CD14-positive monocyte (primary cell): ENCODE results near the gene NFYC. TPM values are rescaled to one million over a fixed set of nuclear protein-coding genes. Genes with fewer than 3 reads are reported as not detected.

ENCODE experiments used
- DNase-seq, 3 donors: peaks; one replicate each; pipeline ENCODE4 v3.0.0-alpha.2; 2011 to 2022
- H2AFZ ChIP-seq: 2 replicates; pipeline ENCODE4 v1.6.0; 2012; ENCODE audit warnings: mild to moderate bottlenecking, low read depth, low read length, inconsistent platforms; ENCODE audit not compliant: insufficient read depth, poor library complexity, severe bottlenecking
- H3K27ac ChIP-seq, 2 donors: 1 replicate in 1 of 2; 2 replicates in 1 of 2; pipeline ENCODE4 v1.5.1; 2012 to 2013; ENCODE audit warnings: low read length in 2 of 2, control low read depth in 1 of 2, inconsistent platforms in 1 of 2, low read depth in 1 of 2, mild to moderate bottlenecking in 1 of 2
- H3K27me3 ChIP-seq, 2 donors: one replicate each; pipeline versions ENCODE4 v1.6.0 to v1.6.1; 2011 to 2013; ENCODE audit warnings: low read length in 2 of 2; ENCODE audit not compliant: control insufficient read depth in 2 of 2, insufficient read depth in 2 of 2
- H3K36me3 ChIP-seq, 2 donors: replicated peaks in 1 of 2; 1 replicate in 1 of 2; 2 replicates in 1 of 2; pipeline versions ENCODE4 v1.5.1 to v1.6.1; 2012 to 2013; ENCODE audit warnings: low read length in 2 of 2, control low read depth in 1 of 2, inconsistent platforms in 1 of 2, mild to moderate bottlenecking in 1 of 2; ENCODE audit not compliant: insufficient read depth in 2 of 2, control insufficient read depth in 1 of 2
- H3K4me1 ChIP-seq, 2 donors: 1 replicate in 1 of 2; 2 replicates in 1 of 2; pipeline versions ENCODE4 v1.5.1 to v1.6.1; 2012 to 2013; ENCODE audit warnings: low read length in 2 of 2, control low read depth in 1 of 2, inconsistent platforms in 1 of 2, mild to moderate bottlenecking in 1 of 2, moderate library complexity in 1 of 2; ENCODE audit not compliant: insufficient read depth in 2 of 2, control insufficient read depth in 1 of 2
- H3K4me2 ChIP-seq: replicated peaks from 2 replicates; pipeline ENCODE3; 2012; ENCODE audit warnings: low read length, moderate library complexity, mild to moderate bottlenecking; ENCODE audit not compliant: poor library complexity, severe bottlenecking; ENCODE audit errors: extremely low read depth
- H3K4me3 ChIP-seq, 3 experiments: fragments of 200-600 bp in 1 of 3; sonication (generic) in 1 of 3; replicated peaks in 1 of 3; 1 replicate in 2 of 3; 2 replicates in 1 of 3; pipeline ENCODE4 v1.5.1; 2011 to 2013; ENCODE audit warnings: low read length in 3 of 3, mild to moderate bottlenecking in 3 of 3, control low read depth in 2 of 3, low read depth in 2 of 3, inconsistent platforms in 1 of 3, moderate library complexity in 1 of 3
- H3K79me2 ChIP-seq: 2 replicates; pipeline ENCODE4 v1.6.0; 2012; ENCODE audit warnings: mild to moderate bottlenecking, control low read depth, inconsistent platforms, low read length, moderate library complexity; ENCODE audit not compliant: insufficient read depth
- H3K9ac ChIP-seq: 2 replicates; pipeline ENCODE4 v1.6.0; 2017; ENCODE audit warnings: low read length, mild to moderate bottlenecking; ENCODE audit not compliant: insufficient read depth, poor library complexity, severe bottlenecking
- H3K9me3 ChIP-seq, 2 donors: replicated peaks in 1 of 2; 1 replicate in 1 of 2; 2 replicates in 1 of 2; pipeline versions ENCODE4 v1.5.1 to v1.6.1; 2012 to 2013; ENCODE audit warnings: low read length in 2 of 2, control low read depth in 1 of 2; ENCODE audit not compliant: control insufficient read depth in 1 of 2, insufficient read depth in 1 of 2
- H4K20me1 ChIP-seq: 2 replicates; pipeline ENCODE4 v1.6.0; 2012; ENCODE audit warnings: mild to moderate bottlenecking, low read length, control low read depth, moderate library complexity; ENCODE audit not compliant: insufficient read depth
- H3K27ac Mint-ChIP-seq, 7 donors: one replicate each; pipeline ENCODE4 v1.8.0; 2020; ENCODE audit warnings: mild to moderate bottlenecking in 7 of 7, mixed read lengths in 7 of 7, moderate library complexity in 6 of 7, inconsistent platforms in 2 of 7
- H3K27me3 Mint-ChIP-seq, 3 donors: one replicate each; pipeline ENCODE4 v1.8.0; 2021 to 2022; ENCODE audit warnings: low read depth in 3 of 3, mild to moderate bottlenecking in 3 of 3, mixed read lengths in 3 of 3, moderate library complexity in 3 of 3, inconsistent platforms in 1 of 3
- H3K36me3 Mint-ChIP-seq, 2 donors: one replicate each; pipeline ENCODE4 v1.8.0; 2020; ENCODE audit warnings: mixed read lengths in 2 of 2, inconsistent platforms in 1 of 2, mild to moderate bottlenecking in 1 of 2
- H3K4me1 Mint-ChIP-seq: one replicate; pipeline ENCODE4 v1.8.0; 2020; ENCODE audit warnings: mild to moderate bottlenecking, mixed read lengths
- H3K4me3 Mint-ChIP-seq, 2 donors: one replicate each; pipeline ENCODE4 v1.8.0; 2020; ENCODE audit warnings: mild to moderate bottlenecking in 2 of 2, mixed read lengths in 2 of 2, moderate library complexity in 1 of 2
- H3K9me3 Mint-ChIP-seq, 7 donors: one replicate each; pipeline ENCODE4 v1.8.0; 2020 to 2022; ENCODE audit warnings: mixed read lengths in 7 of 7, mild to moderate bottlenecking in 6 of 7, moderate library complexity in 6 of 7, inconsistent platforms in 2 of 7
- CTCF ChIP-seq: fragments of 200-600 bp; IDR thresholded peaks from one replicate; pipeline ENCODE4 v1.8.0; 2022; ENCODE audit warnings: antibody characterized with exemption, mild to moderate bottlenecking
- WGBS: methylation state at CpG from one replicate; pipeline ENCODE4 v1.1.5; 2013; ENCODE audit warnings: missing lambda C conversion rate; ENCODE audit not compliant: insufficient coverage; 5-methylcytosine and 5-hydroxymethylcytosine counted together
- intact Hi-C, 2 donors: fragments of 100-400 bp; cut with micrococcal nuclease; formaldehyde crosslinking; loops; one replicate each; pipeline versions ENCODE4 v1.15.0 to v1.15.1; 2023
- polyA plus RNA-seq, 3 donors: library from polyadenylated mRNA; depleted of rRNA in 1 of 3; unstranded in 2 of 3; stranded (reverse) in 1 of 3; fragments of 300-500 nt in 2 of 3; fragments of >200 nt in 1 of 3; fragmentation: Illumina TruSeq in 2 of 3; gene quantifications; 1 replicate in 2 of 3; 2 replicates in 1 of 3; pipeline ENCODE4 v1.2.3, GENCODE V29; 2012 to 2021

NFYC gene
- polyA plus RNA-seq, 3 donors, result 61.2 to 142 (median 68.2) TPM

GRCh38 chr1:40648928-40649591 lies 42.4 kb upstream of the NFYC start:
- no peaks in the 10 kb centered on the region for H4K20me1 ChIP-seq
- peaks cover 3 to 9% (median 4%) of the 10 kb centered on the region in 3 donors for H3K27me3 Mint-ChIP-seq
- no peak overlapping the region for H2AFZ ChIP-seq
- DNase-seq, result no peak
- peaks cover 0 to 2% of the 10 kb centered on the region in 2 donors for H3K27me3 ChIP-seq
- H3K9ac ChIP-seq, result no peak overlapping the region
- H3K4me2 ChIP-seq, result no peak overlapping the region
- H3K36me3 ChIP-seq, result no peaks in the 10 kb centered on the region
- H3K4me1 ChIP-seq, result no peaks in the 10 kb centered on the region
- no peaks in the 10 kb centered on the region for H3K4me1 Mint-ChIP-seq
- 67% methylated on average over 11 of the region's 15 CpGs for WGBS
- no peak overlapping the region for H3K4me3 ChIP-seq
- no peaks in the 10 kb centered on the region for H3K9me3 ChIP-seq
- no peak for TF ChIP-seq CTCF
- no peak overlapping the region for H3K27ac Mint-ChIP-seq
- H3K9me3 Mint-ChIP-seq, result peaks cover 0 to 3% (median 0%) of the 10 kb centered on the region in 7 donors
- H3K27ac ChIP-seq, result no peak overlapping the region
- intact Hi-C loops, result no loop called here
- H3K36me3 Mint-ChIP-seq, result no peaks in the 10 kb centered on the region
- no peak overlapping the region for H3K4me3 Mint-ChIP-seq
- no peaks in the 10 kb centered on the region for H3K79me2 ChIP-seq

GRCh38 chr1:40649592-40649930 lies 41.9 kb upstream of the NFYC start:
- Mint-ChIP-seq H3K9me3 (peaks cover 0 to 3% (median 0%) of the 10 kb centered on the region in 7 donors), H3K27me3 (peaks cover 4 to 14% (median 8%) of the 10 kb centered on the region in 3 donors), H3K4me1 (no peaks in the 10 kb centered on the region), H3K27ac (no peak overlapping the region), H3K36me3 (no peaks in the 10 kb centered on the region), H3K4me3 (no peak overlapping the region)
- Histone ChIP-seq H3K79me2 (no peaks in the 10 kb centered on the region), H3K4me2 (no peak overlapping the region), H3K4me3 (no peak overlapping the region), H2AFZ (no peak overlapping the region), H3K27ac (no peak overlapping the region), H3K27me3 (peaks cover 0 to 5% of the 10 kb centered on the region in 2 donors), H3K36me3 (no peaks in the 10 kb centered on the region), H3K9ac (no peak overlapping the region), H3K9me3 (no peaks in the 10 kb centered on the region), H3K4me1 (no peaks in the 10 kb centered on the region), H4K20me1 (no peaks in the 10 kb centered on the region)
- 50% methylated on average over 1 of the region's 5 CpGs for WGBS
- TF ChIP-seq CTCF, result no peak
- no peak for DNase-seq
- intact Hi-C loops, result no loop called here
